GM19438 (cell line): ENCODE data around the gene SDCCAG8.
"Not testable (repeated sequence)": the region's sequence is repeated elsewhere in the genome, so short reads cannot be mapped to it uniquely, and the experiment has no call there.

Experiments
- ATAC-seq: cut with Tn5 transposase; IDR thresholded peaks from one replicate; pipeline ENCODE4 v1.9.1; 2021; ENCODE audit warnings: low read depth; ENCODE audit not compliant: unreplicated experiment

The SDCCAG8 gene

DNA sequence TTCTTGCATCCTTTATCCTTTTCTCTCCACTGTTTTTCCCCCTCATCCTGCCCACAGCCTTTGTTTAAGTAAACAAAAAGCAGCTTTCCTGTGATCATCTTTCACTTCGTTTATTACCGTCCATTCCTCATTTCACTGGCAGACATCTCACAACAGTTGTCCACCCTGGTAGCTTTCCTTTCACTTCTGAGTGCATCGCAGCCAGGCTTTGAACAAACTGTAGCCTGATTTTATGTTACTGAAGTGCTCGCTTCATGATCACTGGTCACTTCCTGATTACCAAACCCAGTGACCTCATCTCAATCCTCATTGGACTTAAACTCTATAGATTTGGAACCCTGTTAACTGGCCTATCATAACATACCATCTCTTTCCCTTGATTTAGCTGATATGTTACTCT lies 67.7 kb downstream of the SDCCAG8 start:
- no peak for ATAC-seq

DNA sequence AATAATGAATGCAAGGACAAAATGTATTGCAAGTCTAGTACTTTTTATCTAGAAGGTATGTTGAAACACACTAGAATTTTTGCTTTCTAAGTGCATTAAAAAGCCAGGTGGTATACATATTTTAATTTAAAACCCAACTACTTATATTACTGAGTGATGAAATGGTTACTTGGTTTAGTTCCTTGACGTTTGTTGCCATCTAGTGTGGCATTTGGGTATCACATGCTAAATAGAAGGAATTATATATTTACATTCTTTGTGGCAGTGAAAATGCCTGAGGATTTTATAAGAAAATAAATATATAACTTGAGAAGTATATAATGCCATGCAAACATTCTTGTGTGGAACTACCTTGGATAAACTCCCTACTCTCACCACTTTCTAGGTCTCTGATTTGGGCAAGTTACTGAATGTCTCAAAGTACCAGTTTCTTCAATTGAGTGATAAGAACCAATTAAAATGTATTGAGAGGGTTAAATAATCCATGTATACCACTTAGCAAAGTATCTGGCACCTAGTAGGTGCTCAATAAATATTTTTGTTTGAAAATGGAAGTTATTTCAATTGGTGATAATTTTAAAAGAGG lies 69.6 kb downstream of the SDCCAG8 start:
- ATAC-seq, result no peak

DNA sequence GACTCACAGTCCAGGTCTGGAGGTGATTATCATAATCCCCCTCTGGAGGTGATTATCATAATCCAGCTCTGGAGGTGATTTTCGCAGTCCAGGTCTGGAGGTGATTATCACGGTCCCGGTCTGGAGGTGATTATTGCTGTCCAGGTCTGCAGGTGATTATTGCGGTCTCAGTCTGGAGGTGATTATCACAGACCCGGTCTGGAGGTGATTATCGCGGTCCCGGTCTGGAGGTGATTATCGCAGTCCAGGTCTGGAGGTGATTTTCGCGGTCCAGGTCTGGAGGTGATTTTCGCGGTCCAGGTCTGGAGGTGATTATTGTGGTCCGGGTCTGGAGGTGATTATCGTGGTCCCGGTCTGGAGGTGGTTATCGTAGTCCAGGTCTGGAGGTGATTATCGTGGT lies 76.6 kb downstream of the SDCCAG8 start:
- ATAC-seq, result no peak

DNA sequence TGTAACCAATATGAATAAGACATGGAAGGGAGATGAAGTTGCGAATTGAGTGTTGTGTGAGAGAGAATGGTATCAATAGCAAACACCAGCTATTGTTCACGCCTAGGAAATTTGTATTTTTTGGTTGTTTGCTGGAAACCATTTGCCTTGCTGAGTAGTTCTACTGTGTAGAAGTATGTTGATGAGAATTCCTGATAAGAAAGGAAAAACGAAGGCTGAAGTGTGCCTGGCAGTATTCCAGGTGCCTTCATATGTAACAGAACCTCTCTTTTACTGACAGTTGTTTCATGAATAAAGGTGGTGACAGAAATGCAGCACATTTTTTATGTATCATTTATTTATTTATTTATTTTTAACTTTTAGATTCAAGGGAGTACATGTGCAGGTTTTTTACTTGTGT lies 79.5 kb downstream of the SDCCAG8 start:
- no peak for ATAC-seq

DNA sequence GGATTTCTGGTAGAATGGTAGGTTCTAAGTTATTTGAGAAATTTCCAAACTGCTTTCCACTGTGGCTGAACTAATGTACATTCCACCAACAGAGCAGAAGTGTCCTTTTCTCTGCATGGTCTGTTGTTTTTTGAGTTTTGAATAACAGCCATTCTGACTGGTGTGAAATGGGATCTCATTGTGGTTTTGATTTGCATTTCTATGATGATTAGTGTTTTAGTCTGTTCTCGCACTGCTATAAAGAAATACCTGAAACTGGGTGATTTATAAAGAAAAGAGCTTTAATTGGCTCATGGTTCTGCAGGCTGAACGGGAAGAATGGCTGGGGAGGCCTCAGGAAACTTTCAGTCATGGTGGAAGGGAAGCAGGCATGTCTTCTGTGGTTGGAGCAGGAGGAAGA lies 80.3 kb downstream of the SDCCAG8 start:
- ATAC-seq, result no peak

DNA sequence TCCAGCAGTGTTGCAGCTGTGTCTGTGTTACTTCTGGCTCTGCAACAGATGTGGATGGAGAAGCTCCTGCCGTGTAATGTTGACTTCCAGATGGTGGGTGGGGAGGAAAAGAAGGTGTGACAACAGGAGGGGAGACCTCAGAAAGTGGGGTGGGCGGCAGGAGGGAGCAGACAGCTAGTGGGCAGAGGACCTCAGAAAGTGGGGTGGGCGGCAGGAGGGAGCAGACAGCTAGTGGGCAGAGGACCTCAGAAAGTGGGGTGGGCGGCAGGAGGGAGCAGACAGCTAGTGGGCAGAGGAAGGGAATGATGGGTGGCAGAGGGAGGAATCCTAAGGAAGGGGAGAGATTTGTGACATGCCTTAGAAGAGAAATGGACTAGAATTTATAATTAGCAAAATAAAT lies 83.0 kb downstream of the SDCCAG8 start:
- not testable (repeated sequence) for ATAC-seq

DNA sequence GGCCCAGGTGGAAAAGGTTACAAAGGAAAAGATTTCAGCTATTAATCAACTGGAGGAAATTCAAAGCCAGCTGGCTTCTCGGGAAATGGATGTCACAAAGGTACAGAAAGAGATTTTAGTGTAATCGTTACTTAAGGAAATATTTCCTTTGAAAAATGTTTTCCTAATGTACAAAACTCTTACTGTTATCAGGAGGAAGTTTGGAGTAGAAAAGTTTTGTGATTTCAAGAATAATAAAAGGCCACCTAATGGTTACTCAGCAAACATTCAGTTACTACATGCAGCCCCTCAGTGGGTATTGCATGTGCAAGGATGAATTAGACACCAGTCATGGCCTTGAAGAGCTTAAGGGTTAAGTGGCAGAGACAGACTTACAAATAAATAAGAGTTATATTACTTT lies 85.2 kb downstream of the SDCCAG8 start:
- no peak for ATAC-seq

DNA sequence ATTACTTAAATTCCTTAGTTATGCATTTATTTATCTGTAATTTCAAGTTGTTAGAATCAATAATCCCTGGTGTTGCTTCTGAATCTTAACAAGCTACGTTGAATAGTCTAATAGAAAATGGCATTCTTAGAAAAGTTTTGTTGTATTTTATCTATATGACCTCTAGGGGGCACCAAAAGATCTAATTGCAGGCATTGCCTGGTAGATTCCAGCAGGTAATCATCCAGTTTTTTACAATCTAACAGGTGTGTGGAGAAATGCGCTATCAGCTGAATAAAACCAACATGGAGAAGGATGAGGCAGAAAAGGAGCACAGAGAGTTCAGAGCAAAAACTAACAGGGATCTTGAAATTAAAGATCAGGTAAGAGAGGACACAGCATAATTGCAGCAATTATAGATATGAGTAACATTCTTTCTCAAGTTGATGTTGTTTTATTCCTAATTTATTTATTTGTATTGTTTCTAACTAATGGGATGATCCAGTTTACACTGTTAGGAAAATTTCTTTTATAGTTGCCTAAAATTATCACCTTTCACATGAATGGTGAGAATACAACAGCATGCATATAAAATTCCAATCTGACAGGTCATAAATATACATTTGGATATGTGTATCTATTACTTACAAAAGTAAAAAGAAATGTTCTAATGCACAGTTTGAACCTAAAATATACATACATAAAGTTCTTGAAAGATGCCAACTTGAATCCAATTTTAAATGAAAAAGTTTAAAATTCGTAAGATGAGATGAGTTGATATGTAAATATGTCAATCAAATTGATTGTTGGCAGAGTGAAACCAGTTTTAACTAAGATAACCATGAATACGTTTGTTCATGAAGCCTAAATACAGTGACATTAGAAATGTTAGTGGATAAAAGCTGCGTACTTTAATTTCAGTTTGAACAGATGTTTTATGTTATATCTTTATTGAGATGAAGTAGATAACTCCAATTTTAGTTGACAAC lies 88.4 kb downstream of the SDCCAG8 start:
- ATAC-seq, result no peak

DNA sequence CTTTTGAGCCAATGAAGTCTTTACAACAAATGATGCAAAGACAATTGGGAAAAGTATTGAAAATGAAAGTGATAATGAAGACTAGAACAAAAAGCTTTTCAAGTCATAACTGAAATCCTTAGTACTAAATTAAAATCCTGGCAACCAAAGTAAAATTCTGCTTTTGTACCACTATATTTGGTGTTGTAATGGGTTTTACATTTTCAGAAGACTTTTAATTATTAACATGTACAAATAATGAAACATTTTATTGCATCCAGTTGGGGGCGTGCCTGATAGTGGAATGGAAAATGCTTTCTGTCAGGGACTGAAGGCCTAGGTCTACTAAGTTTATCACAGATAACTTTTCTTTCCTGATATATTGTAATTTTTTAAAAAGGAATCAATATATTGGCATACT lies 89.4 kb downstream of the SDCCAG8 start:
- ATAC-seq, result no peak

DNA sequence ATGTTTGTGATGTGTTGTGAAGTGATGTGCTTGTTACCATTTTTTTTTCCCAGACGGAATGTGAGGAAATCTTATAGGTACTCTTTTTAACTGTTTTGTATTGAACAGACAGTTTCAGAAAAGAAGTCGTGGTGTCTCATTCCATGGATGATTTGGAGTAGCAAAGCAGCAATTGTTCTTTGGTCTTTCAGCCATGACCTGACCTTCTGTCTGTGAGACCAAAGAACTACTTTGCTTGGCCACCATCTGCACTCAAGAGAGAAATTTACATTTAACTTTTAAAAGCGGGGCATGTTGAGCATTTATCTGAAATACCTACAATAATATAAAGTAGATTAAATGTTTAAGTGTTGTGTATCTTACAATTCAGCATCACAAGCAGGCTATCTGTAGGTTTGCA lies 90.2 kb downstream of the SDCCAG8 start:
- ATAC-seq, result no peak

DNA sequence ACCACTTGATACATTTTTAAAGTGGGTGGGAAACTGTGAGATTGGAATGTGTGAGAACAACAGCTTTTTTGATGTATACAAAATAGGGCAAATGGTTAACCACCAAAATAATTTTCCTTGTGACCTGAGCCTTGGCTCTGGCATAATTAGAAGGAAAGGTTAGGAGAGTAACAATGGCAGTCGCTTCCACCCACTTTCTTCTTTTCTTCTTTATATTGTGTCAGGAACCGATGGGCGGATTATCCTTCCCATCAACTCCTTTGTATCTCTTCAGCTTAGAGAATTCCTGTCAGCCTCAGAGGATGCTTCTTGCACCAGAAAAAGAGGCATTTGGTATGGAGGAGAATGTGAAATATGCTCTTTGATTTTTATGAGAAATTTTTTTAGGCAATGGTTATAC lies 90.6 kb downstream of the SDCCAG8 start:
- ATAC-seq, result no peak

DNA sequence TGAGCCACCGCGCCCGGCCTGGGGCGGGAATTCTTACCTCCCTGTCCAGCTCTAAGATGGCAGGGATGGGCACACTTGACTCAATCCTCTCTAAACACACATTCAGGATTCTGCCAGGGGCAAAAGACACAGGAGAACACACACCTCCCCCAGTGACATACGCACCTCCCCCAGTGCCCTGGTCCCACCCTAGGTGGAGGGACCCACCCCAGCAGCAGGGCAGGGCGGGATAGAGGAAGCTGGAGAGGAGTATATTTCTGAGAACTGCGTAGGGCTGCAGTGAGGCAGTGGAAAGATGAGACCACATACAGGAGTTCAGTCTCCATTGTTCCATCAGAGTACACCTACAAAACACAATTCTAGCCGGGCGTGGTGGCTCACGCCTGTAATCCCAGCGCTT lies 92.5 kb downstream of the SDCCAG8 start:
- no peak for ATAC-seq

DNA sequence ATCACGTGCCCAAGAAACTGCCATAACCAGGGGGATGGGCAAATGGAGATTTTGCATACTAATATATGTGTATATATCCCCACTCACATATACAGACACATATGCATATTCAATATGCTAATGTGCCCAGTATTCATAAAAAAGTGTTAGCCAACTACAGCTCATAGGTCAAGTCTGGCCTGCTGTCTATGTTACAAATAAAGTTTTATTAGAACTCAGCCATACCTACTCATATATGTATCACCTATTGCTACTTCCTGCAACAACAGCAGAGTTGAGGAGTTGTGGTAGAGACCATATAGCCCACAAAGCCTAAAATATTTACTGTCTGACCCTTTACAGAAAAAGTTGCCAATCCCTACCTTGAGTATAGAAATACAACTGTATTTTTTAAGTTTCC lies 93.3 kb downstream of the SDCCAG8 start:
- ATAC-seq, result no peak

DNA sequence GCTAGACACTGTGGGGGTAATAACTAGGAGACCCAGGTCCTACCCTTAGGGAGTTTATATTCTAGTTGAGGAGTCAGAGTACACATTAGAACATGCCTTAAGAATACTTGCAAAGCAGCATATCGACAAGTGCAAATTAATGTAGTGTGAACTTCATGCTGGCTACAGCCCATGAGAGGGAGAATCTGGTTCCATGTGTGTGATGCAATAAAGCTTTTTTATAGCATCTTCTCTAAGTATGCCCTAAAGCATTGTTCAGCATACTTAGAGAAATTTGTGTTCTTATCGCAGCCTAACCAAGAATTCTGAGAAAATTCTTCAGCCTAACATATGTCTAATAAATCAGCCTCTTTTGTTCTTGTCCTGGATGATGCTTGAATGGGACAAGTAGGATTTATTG lies 95.5 kb downstream of the SDCCAG8 start:
- ATAC-seq, result no peak

DNA sequence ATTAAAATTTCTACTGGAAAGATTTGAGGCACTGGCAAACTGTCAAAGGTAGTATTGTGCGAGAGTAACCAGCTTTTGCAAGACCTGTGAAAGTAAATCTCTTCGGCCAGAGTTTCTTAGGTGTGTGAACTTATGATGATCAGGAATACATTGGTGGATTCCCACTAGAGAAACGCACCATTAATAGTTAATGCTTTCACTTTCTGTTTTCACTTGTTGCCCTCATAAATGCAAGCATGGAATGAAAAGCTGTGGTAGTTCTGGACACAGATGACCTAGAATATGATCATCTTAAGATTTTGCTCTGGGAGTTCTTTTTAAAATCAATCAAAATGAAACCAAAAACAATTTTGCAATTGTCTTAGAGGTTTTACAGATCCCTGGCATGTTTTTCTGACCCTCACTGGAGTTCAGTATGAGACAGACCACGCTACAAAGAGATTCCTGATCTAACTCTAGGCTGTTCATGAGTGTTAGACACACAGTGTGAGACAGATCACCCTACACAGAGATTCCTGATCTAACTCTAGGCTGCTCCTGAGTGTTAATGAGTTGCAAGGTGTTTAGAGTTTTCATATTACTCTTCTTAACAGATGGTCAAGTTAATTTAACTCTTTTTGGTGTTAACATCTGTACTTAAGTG lies 98.8 kb downstream of the SDCCAG8 start:
- ATAC-seq, result no peak

DNA sequence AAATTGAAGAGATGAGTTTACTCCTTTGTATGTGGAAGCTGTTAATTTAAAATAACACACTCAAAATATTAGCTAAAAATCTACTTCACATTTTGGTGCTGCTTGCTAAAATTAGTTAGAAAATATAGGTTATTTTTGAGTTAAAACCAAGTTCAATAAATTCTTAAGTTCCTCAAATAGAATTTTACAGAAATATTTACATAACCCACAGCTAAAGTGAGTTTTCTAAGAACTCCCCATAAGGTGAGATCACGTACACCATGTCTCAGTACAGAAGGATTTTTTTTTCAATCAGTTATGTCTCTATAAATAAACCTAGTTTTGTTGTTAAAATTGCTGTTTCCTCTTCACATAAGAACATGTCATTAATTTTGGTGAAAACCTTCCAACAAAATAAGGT lies 108.0 kb downstream of the SDCCAG8 start:
- no peak for ATAC-seq

DNA sequence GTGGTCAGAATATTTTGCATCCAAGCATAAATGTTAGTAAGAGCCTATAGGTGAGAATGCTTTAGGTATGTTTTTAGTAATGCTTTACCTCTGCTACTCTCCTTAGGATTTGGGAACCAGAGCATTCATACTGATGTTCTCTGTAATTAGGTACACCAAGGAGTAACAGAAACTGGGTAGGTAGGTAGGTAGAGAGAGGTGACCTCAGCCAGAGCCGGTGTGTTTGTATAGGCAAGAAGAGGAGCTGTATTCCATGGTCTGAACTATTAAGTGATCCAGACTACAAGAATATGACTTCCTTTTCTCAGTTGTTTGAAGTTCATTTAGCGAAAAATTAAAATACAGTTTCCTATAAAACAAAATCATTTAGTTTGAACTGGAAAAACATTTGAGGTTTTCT lies 108.5 kb downstream of the SDCCAG8 start:
- ATAC-seq, result no peak

DNA sequence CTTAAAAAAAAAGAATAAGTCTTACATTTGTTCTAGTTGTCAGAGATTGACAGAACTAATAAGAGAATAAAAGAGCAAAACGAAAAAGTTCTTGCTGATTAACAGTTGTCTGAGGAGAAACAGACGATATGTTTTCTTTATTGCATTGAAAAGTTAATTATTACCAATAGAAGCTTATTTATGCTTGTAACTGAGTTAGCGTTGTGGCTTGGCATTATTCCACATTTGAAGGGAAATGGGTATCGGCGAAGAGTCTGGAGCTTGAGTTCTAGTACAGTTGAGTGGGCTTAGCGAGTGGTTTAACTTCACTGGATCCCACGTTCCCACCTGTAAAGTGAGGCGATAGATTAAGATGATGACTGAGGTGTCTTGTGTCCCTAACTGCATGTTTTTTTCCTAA lies 109.0 kb downstream of the SDCCAG8 start:
- no peak for ATAC-seq

DNA sequence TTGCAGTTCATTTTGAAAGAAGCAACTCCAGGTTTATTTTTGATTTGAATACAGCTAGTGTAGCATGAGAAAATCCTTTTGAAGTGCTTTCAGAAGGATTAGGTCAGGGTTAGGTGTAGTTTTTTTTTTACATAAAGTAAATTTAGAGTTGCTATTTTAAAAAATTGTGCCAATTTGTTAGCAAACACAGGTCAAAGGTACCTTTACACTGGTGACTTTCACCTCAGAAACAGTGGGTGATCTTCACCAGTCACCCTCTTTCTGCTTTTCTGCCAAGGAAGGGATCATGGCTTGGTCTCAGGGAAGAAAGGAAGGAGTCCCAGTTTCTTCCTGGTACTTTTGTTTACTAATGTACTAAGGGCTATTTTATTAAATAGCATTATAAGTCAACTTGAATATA lies 111.5 kb downstream of the SDCCAG8 start:
- ATAC-seq, result no peak

DNA sequence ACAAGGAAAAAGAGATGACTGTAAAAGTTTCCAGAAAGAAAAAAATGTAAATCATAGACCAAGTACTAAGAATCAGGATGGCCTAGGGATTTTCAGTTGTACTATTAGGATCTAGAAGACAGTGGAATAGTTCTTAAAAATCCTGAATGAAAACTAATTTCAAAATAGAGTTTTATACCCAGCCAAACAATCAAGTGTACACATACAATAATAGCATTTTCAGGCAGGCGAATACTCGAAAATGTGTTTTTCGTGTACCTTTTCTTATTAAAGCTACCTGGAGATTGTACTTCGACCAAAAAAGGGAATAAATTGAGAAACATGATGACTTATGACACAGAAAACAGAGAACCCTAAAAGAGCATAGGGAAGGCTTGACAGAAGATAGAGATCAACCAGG lies 118.6 kb downstream of the SDCCAG8 start:
- no peak for ATAC-seq

DNA sequence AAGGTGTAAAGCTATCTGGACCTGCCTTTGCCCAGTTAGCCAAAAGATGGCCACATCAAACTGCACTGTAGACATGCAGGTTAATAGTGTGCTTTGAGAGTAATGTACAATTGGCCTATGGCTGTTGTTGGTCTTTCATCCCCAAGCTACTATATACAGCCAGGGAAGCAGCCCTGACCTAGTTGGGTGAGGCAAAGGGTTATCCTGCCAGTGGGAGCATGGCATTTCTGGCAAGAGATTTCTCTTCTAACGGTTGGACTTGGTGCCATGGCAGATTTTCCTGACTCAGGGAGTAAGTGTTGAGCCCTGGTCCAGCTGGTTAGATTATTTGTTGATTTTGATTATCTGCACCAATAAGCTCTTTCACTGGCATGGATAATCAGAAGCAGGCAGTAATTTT lies 119.8 kb downstream of the SDCCAG8 start:
- no peak for ATAC-seq

DNA sequence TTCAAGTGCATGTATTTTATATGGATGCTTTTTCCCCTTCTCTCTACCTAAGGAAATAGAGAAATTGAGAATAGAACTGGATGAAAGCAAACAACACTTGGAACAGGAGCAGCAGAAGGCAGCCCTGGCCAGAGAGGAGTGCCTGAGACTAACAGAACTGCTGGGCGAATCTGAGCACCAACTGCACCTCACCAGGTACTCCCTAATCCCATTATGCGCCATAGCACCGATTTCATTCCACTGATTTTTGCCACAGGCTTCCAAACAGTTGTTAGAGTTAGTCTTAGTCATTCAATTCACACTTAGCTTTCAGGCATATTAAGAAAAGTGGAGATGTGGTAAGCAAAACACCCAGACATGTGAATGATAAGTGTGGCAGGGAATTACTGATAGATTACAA lies 122.8 kb downstream of the SDCCAG8 start:
- ATAC-seq, result no peak
